Measurements from ENCODE around the gene THUMPD2.

THUMPD2 gene

DNA sequence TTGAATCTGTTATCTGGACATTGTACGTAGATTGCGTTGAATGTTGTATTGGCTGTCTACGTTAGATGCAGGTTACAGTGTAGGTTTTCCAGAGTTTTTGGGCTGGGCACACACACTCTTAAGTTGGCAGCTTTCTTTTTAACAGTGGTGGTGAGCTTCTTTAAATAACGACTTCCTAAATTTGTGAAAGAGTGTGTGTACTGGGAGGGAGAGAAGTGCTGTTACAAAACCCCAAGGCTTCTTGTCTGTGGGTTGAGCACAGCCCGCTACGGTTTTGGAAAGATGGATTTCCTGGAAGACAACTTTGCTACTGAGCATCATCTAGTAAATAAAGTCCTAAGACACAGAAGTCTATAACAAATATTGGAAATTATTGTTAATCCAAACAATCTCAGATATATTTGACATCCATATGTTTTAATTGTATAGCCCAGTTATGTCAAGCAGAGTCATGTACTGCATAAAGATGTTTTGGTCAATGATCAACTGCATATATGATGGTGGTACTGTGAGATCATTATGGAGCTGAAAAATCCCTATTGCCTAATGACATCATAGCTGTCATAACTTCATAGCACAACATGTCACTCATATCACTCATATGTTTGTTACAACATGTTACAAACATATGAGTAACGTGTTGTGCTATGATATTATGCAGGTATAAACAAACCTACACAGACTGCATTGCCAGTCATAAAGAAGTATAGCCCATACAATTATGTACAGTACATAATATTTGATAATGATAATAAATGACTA, 7.9 kb upstream of the THUMPD2 start:
- Histone ChIP-seq H3K27ac (ENCODE audit: low read depth, low read length) (no peak overlapping the region), H3K9me2 (replicated peaks; ENCODE audit: control insufficient read depth, low read length) (no peaks in the 10 kb centered on the region), H4K20me1 (ENCODE audit: control insufficient read depth, insufficient read depth, low read depth, low read length) (no peaks in the 10 kb centered on the region), H3K79me2 (ENCODE audit: control insufficient read depth, low read length) (no peaks in the 10 kb centered on the region), H3K27me3 (ENCODE audit: control insufficient read depth, low read length) (no peaks in the 10 kb centered on the region), H3F3A (ENCODE audit: control insufficient read depth, insufficient read depth) (no peaks in the 10 kb centered on the region), H3K4me3 (ENCODE audit: low read length) (no peak overlapping the region), H3K9me3 (ENCODE audit: control insufficient read depth, insufficient read depth, low read length) (0 out of 2 replicates have a peak, but pooled peaks cover 4% of the 10 kb centered on the region), H3K4me1 (ENCODE audit: control insufficient read depth, low read length) (no peaks in the 10 kb centered on the region), H3K36me3 (ENCODE audit: control insufficient read depth, low read length) (no peaks in the 10 kb centered on the region), H3K4me2 (ENCODE audit: low read length) (no peak overlapping the region)
- TF ChIP-seq CTCF (IDR thresholded peaks at IDR 0.05; ENCODE audit: low read depth, low read length, poor library complexity, severe bottlenecking), result no peak
- no peak for TF ChIP-seq EZH2phosphoT487 (IDR thresholded peaks at IDR 0.05; ENCODE audit: borderline replicate concordance, low read length)

DNA sequence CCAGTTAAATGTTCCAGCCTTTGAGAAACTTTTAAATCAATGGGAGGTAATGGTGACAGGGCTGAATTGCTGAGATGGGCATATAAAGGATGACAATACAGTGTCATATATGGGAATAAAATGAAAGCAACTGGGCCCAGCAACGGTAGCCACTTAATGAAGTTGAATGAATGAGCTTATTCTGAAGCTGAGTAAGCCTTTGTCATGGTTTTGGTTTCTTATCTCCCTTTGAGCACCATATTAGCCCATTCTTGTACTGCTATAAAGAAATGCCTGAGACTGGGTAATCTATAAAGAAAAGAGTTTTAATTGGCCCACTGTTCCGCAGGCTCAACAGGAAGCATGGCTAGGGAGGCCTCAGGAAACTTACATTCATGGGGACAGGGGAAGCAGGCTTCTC, 3.5 kb upstream of the THUMPD2 start:
- H3K36me3 ChIP-seq (ENCODE audit: control insufficient read depth, low read length), result peaks cover 5% of the 10 kb centered on the region; the same call in 1 of the 2 replicates
- H3F3A ChIP-seq (ENCODE audit: control insufficient read depth, insufficient read depth), result no peaks in the 10 kb centered on the region
- peaks cover 14% of the 10 kb centered on the region for H3K79me2 ChIP-seq (ENCODE audit: control insufficient read depth, low read length)
- H3K27ac ChIP-seq (ENCODE audit: low read depth, low read length), result no peak overlapping the region
- no peaks in the 10 kb centered on the region for H3K9me2 ChIP-seq (replicated peaks; ENCODE audit: control insufficient read depth, low read length)
- no peak for TF ChIP-seq CTCF (IDR thresholded peaks at IDR 0.05; ENCODE audit: low read depth, low read length, poor library complexity, severe bottlenecking)
- TF ChIP-seq EZH2phosphoT487 (IDR thresholded peaks at IDR 0.05; ENCODE audit: borderline replicate concordance, low read length), result no peak
- no peak overlapping the region for H3K4me3 ChIP-seq (ENCODE audit: low read length)
- H3K4me2 ChIP-seq (ENCODE audit: low read length), result no peak overlapping the region
- no peaks in the 10 kb centered on the region for H3K27me3 ChIP-seq (ENCODE audit: control insufficient read depth, low read length)
- no peaks in the 10 kb centered on the region for H4K20me1 ChIP-seq (ENCODE audit: control insufficient read depth, insufficient read depth, low read depth, low read length)
- peaks cover 14% of the 10 kb centered on the region for H3K4me1 ChIP-seq (ENCODE audit: control insufficient read depth, low read length)
- H3K9me3 ChIP-seq (ENCODE audit: control insufficient read depth, insufficient read depth, low read length), result no peaks in the 10 kb centered on the region

DNA sequence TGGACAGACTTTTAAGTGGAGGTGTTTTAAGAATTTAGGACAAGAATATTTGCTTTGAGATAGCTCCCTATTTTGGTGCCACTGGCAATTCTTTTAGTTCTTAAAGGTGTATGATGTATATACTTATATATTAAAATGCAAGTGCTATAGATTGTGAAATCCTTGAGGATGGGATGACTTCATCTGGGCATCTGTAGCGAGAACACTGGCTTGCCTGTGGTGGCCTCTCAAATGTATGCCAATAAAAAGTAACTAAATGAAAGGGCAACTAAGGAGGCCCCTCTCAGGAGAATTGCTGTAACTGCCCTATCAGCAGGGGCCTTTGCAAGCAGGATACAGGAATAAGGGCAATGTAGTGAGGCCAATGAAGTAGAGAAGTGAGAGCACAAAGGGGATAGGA, 2.6 kb upstream of the THUMPD2 start:
- Histone ChIP-seq H3K4me3 (ENCODE audit: low read length) (no peak overlapping the region), H3K4me1 (ENCODE audit: control insufficient read depth, low read length) (peaks cover 23% of the 10 kb centered on the region), H3K79me2 (ENCODE audit: control insufficient read depth, low read length) (peaks cover 23% of the 10 kb centered on the region), H3K36me3 (ENCODE audit: control insufficient read depth, low read length) (peaks cover 14% of the 10 kb centered on the region), H3K27me3 (ENCODE audit: control insufficient read depth, low read length) (no peaks in the 10 kb centered on the region), H3K9me3 (ENCODE audit: control insufficient read depth, insufficient read depth, low read length) (no peaks in the 10 kb centered on the region), H3F3A (ENCODE audit: control insufficient read depth, insufficient read depth) (no peaks in the 10 kb centered on the region), H3K4me2 (ENCODE audit: low read length) (no peak overlapping the region), H4K20me1 (ENCODE audit: control insufficient read depth, insufficient read depth, low read depth, low read length) (no peaks in the 10 kb centered on the region), H3K27ac (ENCODE audit: low read depth, low read length) (no peak overlapping the region), H3K9me2 (replicated peaks; ENCODE audit: control insufficient read depth, low read length) (no peaks in the 10 kb centered on the region)
- TF ChIP-seq EZH2phosphoT487 (IDR thresholded peaks at IDR 0.05; ENCODE audit: borderline replicate concordance, low read length) (no peak), CTCF (IDR thresholded peaks at IDR 0.05; ENCODE audit: low read depth, low read length, poor library complexity, severe bottlenecking) (no peak)
